NCI-H1694 (cell line): Measurements from ENCODE around the gene NANS.
"Not testable (repeated sequence)": the region's sequence is repeated elsewhere in the genome, so short reads cannot be mapped to it uniquely, and the experiment has no call there.

Source experiments
- DNase-seq: peaks from one replicate; lab custom pipeline; 2025; lab: John Stamatoyannopoulos, UW

Gene NANS

DNA sequence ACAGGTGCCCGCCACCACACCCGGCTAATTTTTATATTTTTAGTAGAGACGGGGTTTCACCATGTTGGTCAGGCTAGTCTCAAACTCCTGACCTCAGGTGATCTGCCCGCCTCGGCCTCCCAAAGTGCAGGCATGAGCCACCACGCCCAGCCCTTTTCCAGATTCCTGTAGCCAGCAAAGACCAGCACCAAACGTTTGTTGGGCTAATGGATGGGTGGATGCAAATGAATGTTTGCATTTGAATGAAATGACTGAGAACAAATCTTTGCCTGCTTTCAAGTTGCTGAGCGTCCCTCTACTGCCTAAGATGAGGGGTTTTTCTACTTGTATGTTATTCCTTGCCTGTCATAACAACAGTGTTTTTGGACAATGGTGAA is 20.0 kb downstream of the NANS start:
- DNase-seq: not testable (repeated sequence)

DNA sequence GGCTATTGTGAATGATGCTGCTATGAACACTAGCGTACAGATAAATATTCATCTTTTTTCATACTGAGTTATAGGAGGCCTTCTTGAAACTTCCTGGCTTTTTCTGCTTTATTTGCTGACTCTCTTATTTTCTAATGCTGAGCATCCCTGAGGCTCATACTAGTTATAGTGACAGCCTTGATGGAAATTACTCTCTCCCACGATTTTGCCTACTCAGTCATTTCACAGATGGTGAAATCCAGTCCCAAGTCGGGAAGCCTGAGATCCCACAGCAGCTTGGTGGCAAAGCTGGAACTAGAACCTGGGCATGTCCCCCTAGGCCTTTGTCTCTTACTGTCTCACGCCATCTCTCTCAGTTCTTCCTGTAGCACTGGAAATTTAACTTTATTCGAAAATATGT is 22.4 kb downstream of the NANS start:
- DNase-seq: no peak

DNA sequence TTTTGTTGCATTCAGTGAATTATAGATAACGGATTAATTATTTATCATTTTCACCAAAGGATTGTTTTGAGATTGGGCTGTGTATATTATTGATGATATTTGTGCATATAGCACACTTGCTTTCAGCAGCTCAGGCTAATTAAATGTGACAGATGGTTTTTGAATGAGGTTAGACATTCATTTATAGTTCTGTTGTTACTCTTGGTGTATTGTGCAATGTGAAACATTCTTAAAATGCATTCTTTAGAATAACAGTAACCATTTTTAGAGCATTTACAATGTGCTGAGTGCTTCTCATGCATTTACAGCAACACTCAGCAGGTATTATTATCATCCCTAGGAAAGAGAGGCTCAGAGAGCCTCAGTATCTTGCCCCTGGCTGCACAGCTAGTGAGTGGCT is 23.8 kb downstream of the NANS start:
- DNase-seq: no peak

DNA sequence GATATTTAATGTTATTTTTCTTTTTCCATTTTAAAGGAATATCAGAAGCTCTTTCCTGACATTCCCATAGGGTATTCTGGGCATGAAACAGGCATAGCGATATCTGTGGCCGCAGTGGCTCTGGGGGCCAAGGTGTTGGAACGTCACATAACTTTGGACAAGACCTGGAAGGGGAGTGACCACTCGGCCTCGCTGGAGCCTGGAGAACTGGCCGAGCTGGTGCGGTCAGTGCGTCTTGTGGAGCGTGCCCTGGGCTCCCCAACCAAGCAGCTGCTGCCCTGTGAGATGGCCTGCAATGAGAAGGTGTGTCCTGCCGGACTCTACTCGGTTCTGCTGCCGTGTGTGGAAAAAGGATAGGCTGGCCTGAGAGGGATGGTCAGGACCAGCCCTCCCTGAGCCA is 24.2 kb downstream of the NANS start:
- DNase-seq: no peak

DNA sequence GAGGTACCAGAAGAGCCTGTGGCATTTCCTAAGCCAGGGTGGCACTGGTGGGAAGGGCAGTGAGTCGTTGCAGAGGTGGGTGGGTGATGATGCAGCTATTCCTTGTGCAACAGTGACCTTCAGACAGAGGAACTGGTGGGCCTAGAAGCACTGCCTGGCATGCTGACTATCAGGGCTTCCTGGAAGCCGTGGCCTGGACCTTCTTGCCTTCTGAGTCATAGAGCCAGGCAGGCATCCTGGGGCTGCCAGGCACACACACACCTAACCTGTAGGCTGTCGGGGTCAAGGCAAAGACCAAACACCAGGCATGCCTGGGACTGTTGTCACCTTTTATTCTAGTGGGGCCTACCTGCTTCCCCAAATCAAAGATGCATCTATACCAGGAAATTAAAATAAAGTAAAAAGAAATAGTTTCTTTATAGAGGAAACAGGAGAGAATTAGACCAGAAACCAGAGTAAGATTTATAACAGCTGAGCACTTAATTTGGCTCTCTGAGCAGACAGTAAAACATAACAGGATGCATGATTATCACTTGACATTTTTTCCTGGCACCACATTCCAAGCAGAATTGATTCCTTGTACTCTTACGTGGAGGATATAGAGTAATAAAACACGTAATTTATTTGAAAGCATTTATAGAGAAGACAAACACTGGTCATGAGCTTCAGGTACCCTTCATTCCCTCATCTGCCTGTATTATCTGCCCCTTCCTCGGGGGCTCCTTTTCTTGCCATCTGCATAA is 25.1 kb downstream of the NANS start:
- no peak for DNase-seq

DNA sequence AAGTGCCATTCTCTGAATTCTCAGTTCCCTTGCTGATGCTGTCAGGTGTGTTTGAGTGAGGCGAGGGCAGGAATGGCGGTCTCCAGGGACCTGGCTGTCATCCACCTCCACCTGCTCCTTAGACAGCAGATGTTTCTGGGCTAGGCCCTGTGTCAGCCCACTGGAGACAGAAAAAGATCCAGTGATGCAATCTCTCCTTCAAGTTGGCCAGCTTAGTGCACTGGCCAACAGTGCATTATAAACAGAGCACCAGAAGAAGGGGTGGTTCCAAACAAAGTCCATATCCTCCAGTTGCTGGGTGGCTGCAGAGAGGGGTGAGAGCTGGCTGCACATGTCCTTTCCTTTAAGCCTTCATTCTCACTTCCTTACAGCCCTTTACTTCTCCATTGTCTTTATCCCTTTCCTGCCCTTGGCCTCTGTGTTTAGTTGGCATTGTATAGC is 26.5 kb downstream of the NANS start:
- no peak for DNase-seq

DNA sequence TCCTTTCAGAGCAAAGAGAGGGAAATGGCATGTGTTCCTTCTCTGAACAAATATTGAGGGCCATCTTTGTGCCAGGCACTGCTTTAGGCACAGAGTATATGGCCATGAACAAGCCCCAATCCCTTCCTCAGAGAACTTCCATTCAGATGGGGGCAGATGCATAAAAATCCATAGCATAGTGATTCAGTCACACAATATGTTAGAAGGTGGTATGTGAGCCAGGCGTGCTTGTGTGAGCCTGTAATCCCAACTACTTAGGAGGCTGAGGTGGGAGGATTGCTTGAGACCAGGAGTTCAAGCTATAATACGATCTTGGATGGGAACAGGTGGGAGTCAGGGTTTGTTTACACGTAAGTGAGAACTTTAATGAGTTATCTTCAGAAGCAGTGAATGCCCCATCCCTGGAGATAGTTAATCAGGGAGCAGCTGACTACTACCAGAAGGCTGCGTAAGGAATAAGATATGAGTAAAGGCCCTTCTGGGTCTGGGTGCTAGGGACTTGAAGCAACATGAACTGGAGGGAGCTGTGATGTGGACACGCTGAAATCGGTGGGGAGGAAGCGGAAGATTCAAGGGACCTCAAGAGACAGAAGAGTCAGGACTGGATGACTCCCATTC is 27.1 kb downstream of the NANS start:
- DNase-seq: no peak

DNA sequence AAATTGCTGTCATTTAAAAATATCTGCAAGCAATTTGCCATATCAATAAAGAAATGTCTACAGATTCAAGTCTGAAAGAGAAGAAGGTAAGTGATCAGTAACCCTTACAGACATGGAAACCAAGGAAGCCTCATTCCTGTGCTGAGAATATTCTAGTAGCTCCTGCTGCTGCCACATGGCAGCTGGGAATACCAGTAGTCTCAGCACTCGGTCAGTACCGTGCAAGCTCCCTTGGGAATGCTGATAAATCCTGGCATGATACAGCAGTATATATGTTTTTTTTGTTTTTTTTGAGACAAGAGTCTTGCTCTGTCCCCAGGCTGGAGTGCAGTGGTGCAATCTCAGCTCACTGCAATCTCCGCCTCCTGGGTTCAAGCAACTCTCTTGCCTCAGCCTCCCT is 27.9 kb downstream of the NANS start:
- DNase-seq: no peak

DNA sequence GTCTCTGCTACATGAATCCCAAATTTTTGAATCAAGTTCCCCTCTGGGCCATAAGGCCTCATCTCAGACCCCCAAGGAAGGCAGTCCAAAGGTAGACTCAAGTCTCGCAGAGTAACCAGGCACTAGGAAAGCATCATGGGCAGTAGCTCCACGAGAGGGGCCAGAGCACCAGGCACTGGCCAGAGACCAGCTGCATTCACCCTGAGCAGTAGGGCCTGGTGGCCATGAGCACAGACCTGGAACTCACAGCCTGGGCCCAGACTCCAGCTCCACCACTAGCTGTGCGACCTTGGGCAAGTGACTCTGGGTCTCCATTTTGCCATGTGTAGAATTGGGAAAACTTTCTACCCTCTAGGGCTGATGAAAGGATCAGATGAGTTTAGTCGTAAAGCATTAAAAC is 28.5 kb downstream of the NANS start:
- no peak for DNase-seq

DNA sequence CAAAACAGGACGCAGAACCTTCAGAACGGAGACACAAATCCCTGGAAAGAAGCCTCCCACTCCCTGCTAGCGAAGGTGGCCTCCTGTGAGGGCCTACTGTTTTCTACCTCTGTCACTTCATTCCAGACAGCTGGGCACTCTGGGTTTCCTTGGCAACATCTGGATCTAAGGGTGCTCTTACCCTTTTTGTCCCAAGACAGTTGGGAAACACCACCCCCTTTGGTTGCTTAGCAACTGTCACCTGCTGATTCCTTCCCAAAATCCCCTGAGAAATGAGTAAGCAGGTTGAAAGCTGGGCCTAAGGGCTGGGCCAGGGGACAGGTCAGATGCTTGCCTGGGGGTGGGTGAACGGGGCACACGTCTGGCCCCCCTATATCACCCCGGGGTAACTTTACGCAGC is 29.4 kb downstream of the NANS start:
- no peak for DNase-seq

DNA sequence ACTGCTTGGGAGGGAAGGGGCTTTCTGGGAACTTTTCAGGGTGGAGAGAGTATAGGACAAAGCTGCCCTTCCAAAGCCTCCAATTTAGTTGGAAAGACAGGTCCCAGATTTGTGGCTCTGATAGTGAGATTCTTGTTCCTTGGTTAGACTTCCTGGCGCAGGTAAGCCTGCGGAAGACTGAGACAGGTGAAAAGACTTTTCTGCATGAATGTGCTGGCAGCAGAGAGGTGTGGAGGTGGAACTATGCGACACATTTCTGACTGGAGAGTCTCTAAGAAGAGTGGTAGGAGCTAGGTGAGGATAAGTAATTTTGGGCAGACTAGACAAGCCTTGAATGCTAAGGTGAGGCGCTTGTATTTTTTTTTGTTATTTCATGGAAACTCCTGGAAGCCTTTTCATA is 29.9 kb downstream of the NANS start:
- no peak for DNase-seq

DNA sequence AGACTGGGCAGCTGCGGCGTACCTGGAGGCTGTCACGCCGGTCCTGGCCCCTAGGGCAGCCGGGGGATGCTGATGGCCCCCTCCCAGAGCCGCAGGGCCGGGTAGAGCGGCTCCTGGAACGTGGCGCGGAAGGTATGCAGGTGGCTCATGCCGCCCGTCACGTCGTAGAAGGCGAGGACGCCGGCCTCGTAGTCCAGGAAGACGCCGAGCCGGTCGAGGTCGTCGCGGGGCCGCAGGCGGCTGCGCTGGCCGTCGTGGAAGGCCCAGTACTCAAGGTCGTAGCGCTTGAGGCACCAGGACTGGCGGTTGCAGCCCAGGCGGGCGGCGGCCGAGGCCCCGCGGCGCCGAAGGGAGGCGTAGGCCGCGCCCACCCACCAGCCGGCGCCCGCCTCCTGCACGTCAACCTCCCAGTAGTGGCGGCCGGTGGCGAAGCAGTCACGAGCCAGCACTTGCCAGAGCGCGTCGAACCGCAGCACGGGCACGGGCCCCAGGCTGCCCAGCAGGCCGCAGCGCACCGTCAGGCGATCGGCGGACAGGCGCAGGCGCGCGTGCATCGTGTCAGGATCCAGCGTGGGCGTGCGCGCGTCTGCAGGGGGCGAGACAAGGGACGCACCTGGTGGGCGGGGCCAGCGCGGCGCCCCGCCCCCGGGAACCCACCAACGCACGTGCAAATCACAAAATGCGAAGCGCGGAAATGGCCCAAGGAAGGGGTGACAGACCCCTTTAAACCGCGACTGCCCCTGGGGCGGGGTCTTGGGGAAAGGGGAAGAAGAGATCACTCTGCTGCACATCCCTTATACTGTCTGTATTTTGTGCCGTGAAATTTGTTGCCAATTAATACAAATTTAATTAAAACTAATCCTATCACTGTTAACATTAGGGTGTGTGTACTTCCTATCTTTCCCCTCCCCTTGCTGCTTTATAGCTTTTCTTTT is 31.2 kb downstream of the NANS start:
- no peak for DNase-seq

DNA sequence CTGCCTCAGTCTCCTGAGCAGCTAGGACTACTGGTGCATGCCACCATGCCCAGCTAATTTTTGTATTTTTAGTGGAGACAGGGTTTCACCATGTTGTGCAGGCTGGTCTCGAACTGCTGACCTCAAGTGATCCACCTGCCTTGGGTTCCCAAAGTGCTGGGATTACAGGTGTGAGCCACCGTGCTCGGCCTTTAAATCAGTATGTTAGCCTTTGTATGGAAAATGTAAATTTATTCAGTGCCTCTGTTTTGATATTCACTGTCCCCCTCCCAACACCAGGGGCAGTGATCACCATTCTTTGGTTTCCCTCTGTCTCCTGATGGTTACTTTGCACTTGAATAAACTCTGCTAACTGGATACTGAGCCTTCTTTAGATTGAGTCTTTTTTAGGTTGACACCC is 34.1 kb downstream of the NANS start:
- not testable (repeated sequence) for DNase-seq

DNA sequence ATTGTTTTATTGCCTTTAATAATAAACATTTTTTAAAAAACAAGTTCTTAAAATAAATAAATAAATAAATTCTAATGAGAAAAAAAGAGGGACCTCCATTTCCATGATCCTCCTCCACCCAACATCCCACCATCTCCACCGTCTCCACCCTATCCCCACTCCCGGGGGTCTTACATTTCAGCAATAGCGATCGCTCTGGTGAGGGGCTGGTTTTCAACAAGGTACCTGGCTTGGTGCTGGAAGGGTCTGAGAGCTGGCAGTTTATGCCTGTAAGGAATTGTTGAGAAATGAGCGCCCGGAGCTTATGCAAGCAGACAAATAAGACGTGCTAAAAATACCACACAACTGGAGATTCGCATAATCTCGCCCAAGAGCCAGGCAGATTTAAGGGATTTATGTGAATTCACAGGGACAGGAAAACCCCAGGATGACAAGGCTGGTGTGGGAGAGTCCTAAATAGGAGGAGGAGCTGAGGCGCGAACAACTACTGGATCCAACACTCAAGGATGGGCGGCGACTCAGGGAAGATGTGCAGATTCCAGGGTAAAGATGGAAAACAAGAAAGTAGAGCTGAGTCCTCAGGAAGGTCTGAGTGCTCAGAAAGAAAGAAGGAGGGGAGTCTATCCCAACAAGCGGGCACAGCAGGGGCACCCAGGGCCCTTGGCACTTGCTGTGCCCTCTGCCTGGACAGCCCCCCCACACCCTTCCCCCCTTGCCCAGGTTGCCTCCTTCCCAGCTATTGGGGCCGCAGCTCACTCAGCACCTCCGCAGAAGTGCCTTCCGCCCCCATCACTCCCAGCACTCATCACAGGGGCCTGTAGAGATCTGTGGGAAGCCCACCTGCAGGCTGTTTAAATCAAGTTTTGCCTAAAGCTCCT is 35.4 kb downstream of the NANS start:
- no peak for DNase-seq

DNA sequence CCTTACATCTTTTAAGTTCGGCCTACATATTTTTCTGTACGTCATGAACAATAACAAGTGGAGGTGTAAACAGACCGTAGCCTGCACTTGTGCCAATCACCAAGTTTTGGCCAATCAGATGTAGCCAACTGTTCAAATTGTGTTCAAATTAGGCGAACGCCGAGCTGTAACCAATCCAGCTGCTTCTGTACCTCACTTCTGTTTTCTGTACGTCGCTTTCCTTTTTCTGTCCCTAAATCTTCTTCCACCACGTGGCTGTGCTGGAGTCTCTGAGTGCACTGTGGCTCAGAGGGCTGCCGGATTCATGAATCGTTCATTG is 36.0 kb downstream of the NANS start:
- DNase-seq: no peak

DNA sequence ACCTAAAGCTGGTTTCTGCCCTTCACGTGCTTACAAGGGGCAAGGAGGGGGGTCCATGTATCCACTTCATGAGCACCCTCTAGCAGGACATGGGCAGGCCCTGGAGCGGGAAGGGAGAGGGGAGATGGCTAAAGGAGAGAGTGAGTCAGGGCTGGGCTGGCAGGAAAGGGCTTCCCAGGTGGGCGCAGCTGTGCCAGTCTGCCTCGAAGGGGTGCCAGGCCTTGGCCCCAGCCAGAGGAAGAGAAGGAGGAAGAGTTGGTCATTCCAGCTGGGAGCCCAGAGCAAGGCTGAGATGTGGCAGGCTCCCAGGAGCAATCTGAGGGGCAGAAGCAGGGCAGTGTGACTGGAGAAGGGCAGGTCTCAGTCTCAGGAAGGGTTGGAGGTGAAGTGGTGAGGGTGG is 37.8 kb downstream of the NANS start:
- no peak for DNase-seq

DNA sequence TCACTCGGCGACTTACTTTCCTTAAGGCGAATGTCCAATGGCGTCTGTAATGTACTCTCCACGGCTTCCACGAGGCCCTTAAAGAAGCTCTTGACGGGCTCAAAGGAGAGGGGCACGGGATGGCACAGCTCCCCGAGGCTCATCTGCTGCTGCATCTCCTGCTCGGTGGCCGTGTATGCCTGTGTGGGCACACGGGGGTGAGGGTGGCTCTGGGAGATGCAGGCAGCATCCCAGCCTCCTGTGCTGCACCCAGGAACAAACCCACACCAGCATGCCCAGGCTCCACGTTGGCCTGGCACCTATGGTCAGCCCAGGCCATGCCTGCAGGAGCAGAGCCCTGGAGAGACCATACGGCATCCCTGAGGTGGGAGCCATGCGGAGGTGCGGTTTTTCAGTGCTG is 38.3 kb downstream of the NANS start:
- DNase-seq: no peak

DNA sequence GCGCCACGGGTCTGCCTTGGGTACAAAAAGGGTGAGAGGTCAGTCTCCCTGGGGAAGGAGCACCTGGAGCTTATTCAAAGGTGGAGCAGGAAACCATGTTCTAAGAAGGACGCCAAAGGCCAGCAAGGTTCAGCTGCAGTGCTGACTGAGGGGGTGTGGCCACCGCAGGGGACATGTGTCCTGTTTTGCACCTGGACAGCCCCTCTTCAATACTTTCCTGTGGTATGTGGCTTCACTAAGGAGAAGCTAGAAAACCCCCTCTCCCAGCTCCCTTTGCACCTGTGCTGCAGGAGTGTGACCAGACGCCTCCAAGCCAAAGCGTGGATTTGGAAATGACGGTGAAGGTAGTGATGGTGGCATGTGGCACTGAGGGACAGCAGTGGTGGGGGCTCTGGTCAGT is 38.9 kb downstream of the NANS start:
- no peak for DNase-seq

DNA sequence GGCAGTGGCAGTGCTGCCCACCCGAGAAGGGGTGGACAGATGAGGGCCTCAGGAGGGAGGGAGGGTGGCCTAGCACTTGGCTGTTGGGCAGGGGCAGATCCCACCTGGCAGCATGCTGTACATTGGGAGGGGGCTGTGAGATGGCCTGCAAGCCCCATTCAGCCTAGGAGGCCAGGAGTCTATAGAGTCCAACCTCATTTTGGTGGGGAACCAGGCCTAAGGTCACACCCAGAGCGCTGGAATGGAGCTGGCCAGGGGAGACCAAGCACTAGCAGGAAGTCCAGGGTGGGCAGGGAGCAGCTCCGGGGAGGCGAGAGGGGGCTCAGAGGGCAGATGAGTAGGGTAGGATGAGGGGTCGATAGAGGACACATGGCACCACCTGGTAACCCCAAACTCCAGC is 39.6 kb downstream of the NANS start:
- no peak for DNase-seq

DNA sequence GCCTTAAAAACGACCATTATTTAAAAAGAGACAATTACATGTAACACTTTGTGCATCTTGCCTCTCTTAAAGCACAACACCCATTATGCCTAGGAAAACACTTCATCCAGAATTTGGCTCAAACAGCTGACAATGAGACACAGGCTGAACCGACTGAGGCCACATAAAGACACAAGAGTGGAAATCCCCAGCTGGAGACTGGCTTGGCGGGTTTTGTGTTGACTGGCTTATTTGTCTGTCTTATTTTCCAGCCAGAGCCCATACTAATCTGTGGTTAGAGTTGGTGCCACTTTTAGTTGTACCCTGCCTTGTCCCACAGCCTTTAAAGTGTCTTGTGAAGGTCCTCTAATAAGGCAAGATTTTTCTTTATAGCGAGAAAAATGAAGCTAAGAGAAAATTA is 41.3 kb downstream of the NANS start:
- no peak for DNase-seq

DNA sequence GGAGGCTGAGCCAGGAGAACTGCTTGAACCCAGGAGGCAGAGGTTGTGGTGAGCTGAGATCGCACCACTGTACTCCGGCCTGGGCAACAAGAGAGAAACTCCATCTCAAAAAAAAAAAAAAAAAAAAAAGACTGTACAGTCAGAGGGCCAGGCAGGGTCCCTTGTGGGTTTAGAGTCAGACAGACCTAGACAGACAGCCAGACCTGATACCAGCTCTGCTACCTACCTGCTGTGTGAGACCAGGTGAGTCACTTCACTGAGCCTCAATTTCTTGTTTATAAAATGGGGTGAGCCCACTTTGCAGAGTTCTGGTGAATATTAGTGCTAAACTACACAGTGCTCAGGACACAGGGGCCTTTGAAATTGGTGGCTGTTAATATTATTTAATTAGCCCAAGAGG is 42.8 kb downstream of the NANS start:
- DNase-seq: no peak

DNA sequence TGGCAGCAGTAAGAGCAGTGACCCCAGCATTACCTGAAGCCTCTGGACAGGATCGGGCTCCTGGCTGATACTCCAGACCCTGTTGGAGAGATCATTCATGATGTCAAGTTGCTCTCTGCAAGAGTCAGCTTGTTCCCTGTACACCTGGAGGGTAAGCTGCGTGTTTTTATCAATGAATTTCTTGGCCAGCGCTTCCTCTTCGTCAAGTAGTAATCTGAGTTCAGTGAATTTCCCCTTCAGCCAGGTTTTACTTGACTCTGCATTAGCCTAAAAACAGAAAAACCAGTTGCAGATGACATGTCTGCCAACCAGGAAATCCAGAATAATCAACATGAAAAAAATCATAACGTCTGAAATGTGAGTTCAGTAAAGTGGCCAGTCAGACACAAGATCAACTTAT is 43.4 kb downstream of the NANS start:
- DNase-seq: no peak
